IPS-NIHi7 (cell line): Measurements from ENCODE around the gene AGER.
"Not testable (repeated sequence)": the region's sequence is repeated elsewhere in the genome, so short reads cannot be mapped to it uniquely, and the experiment has no call there.

ENCODE experiments used
- DNase-seq: peaks from one replicate; pipeline ENCODE4 v3.0.0; 2012; ENCODE audit warnings: mixed read lengths; ENCODE audit errors: extremely low spot score

Gene AGER

GRCh38 chr6:32186151-32186840 is 2.2 kb upstream of the AGER start:
- DNase-seq: not testable (repeated sequence)

GRCh38 chr6:32185681-32186131 is 1.7 kb upstream of the AGER start:
- not testable (repeated sequence) for DNase-seq

- DNase-seq: no peak
Observed at GRCh38 chr6:32183483-32184083, 470 bp downstream of the AGER start.

- DNase-seq: no peak
Observed at GRCh38 chr6:32183030-32183429, 1.0 kb downstream of the AGER start.

GRCh38 chr6:32182555-32182981 is 1.5 kb downstream of the AGER start:
- DNase-seq: no peak

GRCh38 chr6:32181915-32182529 is 2.0 kb downstream of the AGER start:
- DNase-seq: no peak

GRCh38 chr6:32181148-32181702 is 2.8 kb downstream of the AGER start:
- no peak for DNase-seq

GRCh38 chr6:32179766-32180405 is 4.2 kb downstream of the AGER start:
- no peak for DNase-seq

- DNase-seq: no peak
Observed at GRCh38 chr6:32178547-32179440, 5.3 kb downstream of the AGER start.

GRCh38 chr6:32177788-32178546 is 6.1 kb downstream of the AGER start, which contains the start of gene RNF5:
Gene RNF5 (plus strand): TSS chr6:32178405. CDS start chr6:32178512, 107 bp downstream.
- DNase-seq: peak; percentile 89

GRCh38 chr6:32177183-32177787 is 6.8 kb downstream of the AGER start:
- DNase-seq: no peak

GRCh38 chr6:32176476-32177182 is 7.4 kb downstream of the AGER start:
- no peak for DNase-seq

GRCh38 chr6:32175711-32176475 is 8.2 kb downstream of the AGER start, which contains the start of gene AGPAT1:
Gene AGPAT1 (minus strand): TSS chr6:32176084. CDS start chr6:32171496, 4,588 bp downstream.
- DNase-seq: peak; percentile 95

- DNase-seq: no peak
Observed at GRCh38 chr6:32175322-32175710, 8.7 kb downstream of the AGER start.

GRCh38 chr6:32174416-32174815 is 9.6 kb downstream of the AGER start:
- DNase-seq: no peak

GRCh38 chr6:32173051-32173727 is 10.9 kb downstream of the AGER start:
- no peak for DNase-seq

GRCh38 chr6:32171234-32171633 is 12.8 kb downstream of the AGER start:
- DNase-seq: no peak

GRCh38 chr6:32170294-32170693 is 13.8 kb downstream of the AGER start:
- no peak for DNase-seq
